H9 (cell line): ENCODE data around the gene SLC9A9. TPM values are rescaled to one million over a fixed set of nuclear protein-coding genes. Genes with fewer than 3 reads are reported as not detected.

Source experiments
- DNase-seq: peaks from one replicate; pipeline ENCODE4 v3.0.0-alpha.2; 2017
- H2AFZ ChIP-seq: one replicate; pipeline ENCODE4 v1.6.1; 2013; ENCODE audit warnings: mild to moderate bottlenecking, low read length, control low read depth, moderate library complexity
- H2AK5ac ChIP-seq: 2 replicates; pipeline ENCODE4 v1.6.1; 2013; ENCODE audit warnings: low read length, control low read depth, mixed read lengths; ENCODE audit not compliant: insufficient read length
- H2BK120ac ChIP-seq: one replicate; pipeline ENCODE4 v1.6.1; 2013; ENCODE audit warnings: low read depth, mild to moderate bottlenecking, low read length, control low read depth, inconsistent platforms; ENCODE audit not compliant: poor library complexity, severe bottlenecking
- H2BK12ac ChIP-seq: 2 replicates; pipeline ENCODE4 v1.6.1; 2013; ENCODE audit warnings: low read length, control low read depth, mixed read lengths, low read depth; ENCODE audit not compliant: insufficient read length
- H2BK15ac ChIP-seq: 2 replicates; pipeline ENCODE4 v1.6.1; 2013; ENCODE audit warnings: low read depth, low read length, control low read depth
- H2BK20ac ChIP-seq: one replicate; pipeline ENCODE4 v1.6.1; 2013; ENCODE audit warnings: low read depth, mild to moderate bottlenecking, low read length, control low read depth, inconsistent platforms; ENCODE audit not compliant: poor library complexity, severe bottlenecking
- H2BK5ac ChIP-seq: 2 replicates; pipeline ENCODE4 v1.6.1; 2013; ENCODE audit warnings: low read length, control low read depth, mixed read lengths; ENCODE audit not compliant: insufficient read length
- H3K14ac ChIP-seq: 2 replicates; pipeline ENCODE4 v1.6.1; 2013; ENCODE audit warnings: low read length, control low read depth; ENCODE audit not compliant: insufficient read depth
- H3K18ac ChIP-seq: 2 replicates; pipeline ENCODE4 v1.6.1; 2013; ENCODE audit warnings: low read depth, mild to moderate bottlenecking, mixed read lengths, low read length, control low read depth; ENCODE audit not compliant: insufficient read length
- H3K23ac ChIP-seq: 2 replicates; pipeline ENCODE4 v1.6.1; 2013; ENCODE audit warnings: low read length, control low read depth, mixed read lengths, low read depth; ENCODE audit not compliant: insufficient read length
- H3K23me2 ChIP-seq: 2 replicates; pipeline ENCODE4 v1.6.1; 2013; ENCODE audit warnings: low read depth, mild to moderate bottlenecking, mixed read lengths, low read length, control low read depth; ENCODE audit not compliant: insufficient read length, poor library complexity, severe bottlenecking
- H3K27ac ChIP-seq: 2 replicates; pipeline ENCODE4 v1.5.1; 2013; ENCODE audit warnings: low read length, control low read depth, mixed read lengths, low read depth; ENCODE audit not compliant: insufficient read length
- H3K27me3 ChIP-seq: 2 replicates; pipeline ENCODE4 v1.6.1; 2013; ENCODE audit warnings: low read length, control low read depth, inconsistent platforms; ENCODE audit not compliant: insufficient read depth
- H3K4ac ChIP-seq: 2 replicates; pipeline ENCODE4 v1.6.1; 2013; ENCODE audit warnings: low read depth, mild to moderate bottlenecking, control low read depth, inconsistent platforms, low read length, moderate library complexity
- H3K4me1 ChIP-seq: 2 replicates; pipeline ENCODE4 v1.6.1; 2013; ENCODE audit warnings: low read length, control low read depth, inconsistent platforms; ENCODE audit not compliant: insufficient read depth
- H3K4me2 ChIP-seq: 2 replicates; pipeline ENCODE4 v1.6.1; 2013; ENCODE audit warnings: low read length, control low read depth, mixed read lengths; ENCODE audit not compliant: insufficient read length, insufficient read depth
- H3K56ac ChIP-seq: 2 replicates; pipeline ENCODE4 v1.6.1; 2013; ENCODE audit warnings: low read depth, mild to moderate bottlenecking, mixed read lengths, low read length, control low read depth; ENCODE audit not compliant: insufficient read length
- H3K79me1 ChIP-seq: 2 replicates; pipeline ENCODE4 v1.6.1; 2013; ENCODE audit warnings: low read depth, mild to moderate bottlenecking, moderate library complexity, low read length, control low read depth, inconsistent platforms; ENCODE audit not compliant: insufficient read depth, poor library complexity, severe bottlenecking
- H3K79me2 ChIP-seq: 2 replicates; pipeline ENCODE4 v1.6.1; 2013; ENCODE audit warnings: low read length, control low read depth, inconsistent platforms; ENCODE audit not compliant: insufficient read depth
- H3K9ac ChIP-seq: 2 replicates; pipeline ENCODE4 v1.6.1; 2013; ENCODE audit warnings: low read length, control low read depth, mixed read lengths; ENCODE audit not compliant: insufficient read length; ENCODE audit errors: extremely low read depth
- H3K9me3 ChIP-seq: one replicate; pipeline ENCODE4 v1.6.1; 2013; ENCODE audit warnings: low read depth, low read length, inconsistent platforms; ENCODE audit not compliant: control insufficient read depth
- H3T11ph ChIP-seq: one replicate; pipeline ENCODE4 v1.6.1; 2013; ENCODE audit warnings: mild to moderate bottlenecking, low read length, control low read depth, inconsistent platforms
- H4K20me1 ChIP-seq: one replicate; pipeline ENCODE4 v1.6.1; 2013; ENCODE audit not compliant: control insufficient read depth, insufficient read length, insufficient read depth
- H4K5ac ChIP-seq: 2 replicates; pipeline ENCODE4 v1.6.1; 2013; ENCODE audit warnings: low read depth, mild to moderate bottlenecking, mixed read lengths, low read length, control low read depth; ENCODE audit not compliant: insufficient read length
- H4K8ac ChIP-seq: replicated peaks from 2 replicates; pipeline ENCODE4 v1.6.1; 2013; ENCODE audit warnings: low read length, control low read depth, mixed read lengths, low read depth; ENCODE audit not compliant: insufficient read length
- H4K91ac ChIP-seq: 2 replicates; pipeline ENCODE4 v1.6.1; 2013; ENCODE audit warnings: low read depth, mild to moderate bottlenecking, moderate library complexity, mixed read lengths, low read length, control low read depth; ENCODE audit not compliant: insufficient read length
- H3K27ac Mint-ChIP-seq, 3 experiments: 2 replicates in 2 of 3; 3 replicates in 1 of 3; pipeline ENCODE4 v1.8.0; 2020 to 2021; ENCODE audit warnings: mixed read lengths in 3 of 3, mild to moderate bottlenecking in 1 of 3, moderate library complexity in 1 of 3
- H3K27me3 Mint-ChIP-seq: 2 replicates; pipeline ENCODE4 v1.8.0; 2021; ENCODE audit warnings: low read depth, mild to moderate bottlenecking, moderate library complexity, mixed read lengths
- H3K36me3 Mint-ChIP-seq, 3 experiments: 2 replicates in 2 of 3; 3 replicates in 1 of 3; pipeline ENCODE4 v1.8.0; 2020 to 2021; ENCODE audit warnings: low read depth in 3 of 3, mixed read lengths in 3 of 3; ENCODE audit not compliant: insufficient read depth in 1 of 3
- H3K4me1 Mint-ChIP-seq, 2 experiments: 2 replicates each; pipeline ENCODE4 v1.8.0; 2020; ENCODE audit warnings: mixed read lengths in 2 of 2
- H3K4me3 Mint-ChIP-seq, 2 experiments: 2 replicates in 1 of 2; 3 replicates in 1 of 2; pipeline ENCODE4 v1.8.0; 2020 to 2021; ENCODE audit warnings: mild to moderate bottlenecking in 2 of 2, mixed read lengths in 2 of 2, moderate library complexity in 1 of 2
- H3K9me3 Mint-ChIP-seq, 2 experiments: 2 replicates in 1 of 2; 3 replicates in 1 of 2; pipeline ENCODE4 v1.8.0; 2020; ENCODE audit warnings: mild to moderate bottlenecking in 2 of 2, mixed read lengths in 2 of 2, moderate library complexity in 1 of 2
- WGBS: extraction: QIAGEN DNeasy Blood & Tissue Kit; methylation state at CpG from one replicate; pipeline ENCODE4 v1.1.7; 2013; ENCODE audit warnings: missing lambda C conversion rate, low lambda C conversion rate, mixed read lengths; ENCODE audit not compliant: insufficient read length; ENCODE audit errors: extremely low coverage; 5-methylcytosine and 5-hydroxymethylcytosine counted together
- total RNA-seq: library from RNA; stranded (reverse); gene quantifications from 2 replicates; pipeline ENCODE4 v1.2.1, GENCODE V29; 2021
- TF ChIP-seq, protein P1 (sequence below): fragments of 200-600 bp; sonication (generic); conservative IDR thresholded peaks from 3 replicates; pipeline ENCODE4 v1.8.0; 2021; ENCODE audit warnings: antibody characterized with exemption, mild to moderate bottlenecking

SLC9A9 gene
- total RNA-seq, 1 experiment from 2014 or later, result 0.35 TPM

DNA sequence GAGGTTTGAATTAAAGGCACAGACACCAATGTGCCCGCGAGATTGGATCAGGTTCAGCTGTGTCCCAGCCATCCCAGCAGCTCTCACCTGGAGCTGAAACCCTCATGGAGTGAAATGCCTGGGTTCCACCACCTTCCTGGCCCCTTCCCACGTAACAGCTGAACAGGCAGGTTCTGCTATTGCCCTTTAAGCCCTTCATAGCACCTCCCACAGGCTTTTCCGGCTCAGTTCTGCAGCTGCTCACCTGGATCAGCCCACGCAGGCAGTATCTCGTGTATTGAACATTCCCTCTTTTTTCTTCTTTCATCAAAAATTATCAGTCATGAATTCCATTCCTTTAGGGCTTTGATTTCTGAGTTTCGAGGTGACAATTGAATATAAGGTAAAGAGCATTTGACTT lies 129.8 kb downstream of the SLC9A9 start:
- H2BK120ac ChIP-seq, result no peak overlapping the region
- H3K27me3 Mint-ChIP-seq, result no peaks in the 10 kb centered on the region
- no peak overlapping the region for H3K27ac ChIP-seq
- no peak overlapping the region for H3T11ph ChIP-seq
- H2BK15ac ChIP-seq, result no peak overlapping the region
- H3K79me1 ChIP-seq, result no peaks in the 10 kb centered on the region
- H3K9ac ChIP-seq, result no peak overlapping the region
- TF ChIP-seq, protein P1, sequence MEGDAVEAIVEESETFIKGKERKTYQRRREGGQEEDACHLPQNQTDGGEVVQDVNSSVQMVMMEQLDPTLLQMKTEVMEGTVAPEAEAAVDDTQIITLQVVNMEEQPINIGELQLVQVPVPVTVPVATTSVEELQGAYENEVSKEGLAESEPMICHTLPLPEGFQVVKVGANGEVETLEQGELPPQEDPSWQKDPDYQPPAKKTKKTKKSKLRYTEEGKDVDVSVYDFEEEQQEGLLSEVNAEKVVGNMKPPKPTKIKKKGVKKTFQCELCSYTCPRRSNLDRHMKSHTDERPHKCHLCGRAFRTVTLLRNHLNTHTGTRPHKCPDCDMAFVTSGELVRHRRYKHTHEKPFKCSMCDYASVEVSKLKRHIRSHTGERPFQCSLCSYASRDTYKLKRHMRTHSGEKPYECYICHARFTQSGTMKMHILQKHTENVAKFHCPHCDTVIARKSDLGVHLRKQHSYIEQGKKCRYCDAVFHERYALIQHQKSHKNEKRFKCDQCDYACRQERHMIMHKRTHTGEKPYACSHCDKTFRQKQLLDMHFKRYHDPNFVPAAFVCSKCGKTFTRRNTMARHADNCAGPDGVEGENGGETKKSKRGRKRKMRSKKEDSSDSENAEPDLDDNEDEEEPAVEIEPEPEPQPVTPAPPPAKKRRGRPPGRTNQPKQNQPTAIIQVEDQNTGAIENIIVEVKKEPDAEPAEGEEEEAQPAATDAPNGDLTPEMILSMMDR, result no peak
- peaks cover 0 to 4% (median 0%) of the 10 kb centered on the region in 3 experiments; a peak in 1 of 7 replicates for H3K36me3 Mint-ChIP-seq
- H3K18ac ChIP-seq, result no peak overlapping the region
- no peak overlapping the region for H4K5ac ChIP-seq
- H3K23ac ChIP-seq, result no peak overlapping the region
- no peaks in the 10 kb centered on the region for H4K20me1 ChIP-seq
- DNase-seq, result peak; percentile 32
- no CpG with 5 or more reads among the region's 7 CpGs for WGBS
- no peak overlapping the region for H3K4me3 Mint-ChIP-seq
- no peak overlapping the region for H2BK5ac ChIP-seq
- no peak overlapping the region for H4K91ac ChIP-seq
- H3K9me3 Mint-ChIP-seq, result peaks cover 0 to 3% of the 10 kb centered on the region in 2 experiments; a peak in 1 of 5 replicates
- H2BK12ac ChIP-seq, result no peak overlapping the region
- H3K9me3 ChIP-seq, result no peaks in the 10 kb centered on the region
- H3K4me1 ChIP-seq, result no peaks in the 10 kb centered on the region
- H3K4me2 ChIP-seq, result no peak overlapping the region
- H2AFZ ChIP-seq, result no peak overlapping the region
- H3K4me1 Mint-ChIP-seq, result peaks cover 5 to 9% of the 10 kb centered on the region in 2 experiments; a peak in 3 of 4 replicates
- no peak overlapping the region for H3K4ac ChIP-seq
- H3K79me2 ChIP-seq, result no peaks in the 10 kb centered on the region
- H4K8ac ChIP-seq, result no peak overlapping the region
- no peak overlapping the region for H2BK20ac ChIP-seq
- no peak overlapping the region for H3K14ac ChIP-seq
- no peak overlapping the region for H3K27ac Mint-ChIP-seq
- no peak overlapping the region for H2AK5ac ChIP-seq
- no peak overlapping the region for H3K56ac ChIP-seq
- H3K23me2 ChIP-seq, result no peaks in the 10 kb centered on the region
- H3K27me3 ChIP-seq, result no peaks in the 10 kb centered on the region
